22Rv1 (cell line): ENCODE measurements around the gene MIPEP.
A peak's percentile ranks its signal among the peaks of the same experiment; 100 is the strongest.
"Not testable (repeated sequence)": the region's sequence is repeated elsewhere in the genome, so short reads cannot be mapped to it uniquely, and the experiment has no call there.

Experiments
- H3K27ac ChIP-seq: fragments of 450-650 bp; 2 replicates; pipeline ENCODE4 v1.5.1; 2017
- CTCF ChIP-seq: fragments of 450-650 bp; IDR thresholded peaks from 2 replicates; pipeline ENCODE4 v1.5.1; 2017; ENCODE audit warnings: mild to moderate bottlenecking
- ZFX ChIP-seq: fragments of 450-650 bp; IDR thresholded peaks from 2 replicates; pipeline ENCODE4 v1.6.1; 2017; ENCODE audit warnings: antibody characterized with exemption, borderline replicate concordance

Gene MIPEP

GRCh38 chr13:23763318-23763717, 125.9 kb downstream of the MIPEP start:
- no peak for TF ChIP-seq ZFX
- TF ChIP-seq CTCF = no peak
- no peak overlapping the region for H3K27ac ChIP-seq

GRCh38 chr13:23761760-23762159, 127.4 kb downstream of the MIPEP start:
- H3K27ac ChIP-seq = not testable (repeated sequence)

DNA sequence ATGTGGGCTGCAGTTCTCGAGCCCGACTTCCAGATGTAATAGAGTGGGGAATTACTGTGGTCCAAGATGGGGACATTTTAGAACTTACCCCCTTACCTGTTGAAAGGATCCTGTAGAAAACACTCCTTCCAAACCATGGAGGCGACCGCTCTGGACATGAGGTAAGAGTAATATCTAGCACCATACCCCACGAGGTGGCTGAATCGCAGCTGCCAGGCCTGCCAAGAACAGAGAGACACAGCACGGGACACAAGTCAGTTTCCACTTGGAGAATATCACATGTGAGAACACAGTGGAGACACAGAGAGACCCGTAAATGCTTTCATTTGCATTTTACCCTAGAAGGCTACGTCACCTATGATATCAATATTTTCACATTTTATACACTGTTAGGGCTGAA, 129.2 kb downstream of the MIPEP start:
- H3K27ac ChIP-seq = no peak overlapping the region
- TF ChIP-seq CTCF = no peak
- TF ChIP-seq ZFX = no peak

DNA sequence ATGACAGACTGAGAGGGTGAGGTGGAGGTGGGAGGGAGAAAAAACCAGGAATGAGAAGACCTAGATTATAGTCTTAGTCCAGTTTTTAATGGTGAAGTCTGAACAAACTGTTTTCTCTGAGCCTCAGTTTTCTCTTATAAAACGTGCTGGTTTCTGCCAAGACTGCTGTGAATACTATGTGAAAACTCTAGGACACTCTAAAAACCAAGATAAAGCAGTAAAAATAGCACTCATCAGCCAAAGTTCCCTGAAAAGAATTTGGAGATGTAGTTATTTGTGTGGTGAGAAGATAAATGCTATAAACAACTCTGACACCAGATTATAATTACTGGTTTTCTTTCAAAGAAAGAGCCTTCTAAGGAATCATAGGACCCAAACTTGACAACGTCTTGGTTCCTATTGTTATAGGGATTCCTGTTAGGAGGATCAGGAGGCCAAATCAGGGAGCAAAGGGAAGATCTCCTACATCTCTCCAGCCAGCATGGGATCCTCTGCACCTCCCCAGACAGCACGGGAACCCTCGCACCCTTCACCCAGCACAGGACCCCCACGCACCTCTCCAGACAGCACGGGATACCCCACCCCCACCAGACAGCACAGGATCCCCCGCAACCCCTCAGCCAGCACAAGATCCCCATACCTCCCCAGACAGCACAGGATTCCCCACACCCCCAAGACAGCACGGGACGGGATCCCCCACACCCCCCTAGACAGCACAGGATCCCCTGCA, 130.2 kb downstream of the MIPEP start:
- H3K27ac ChIP-seq = no peak overlapping the region
- TF ChIP-seq ZFX (no peak), CTCF (no peak)

- no peak for TF ChIP-seq ZFX
- TF ChIP-seq CTCF = no peak
- H3K27ac ChIP-seq = no peak overlapping the region
Observed at GRCh38 chr13:23754997-23755396, 134.2 kb downstream of the MIPEP start.

GRCh38 chr13:23754506-23754905, 134.7 kb downstream of the MIPEP start:
- no peak for TF ChIP-seq CTCF
- TF ChIP-seq ZFX = no peak
- no peak overlapping the region for H3K27ac ChIP-seq

GRCh38 chr13:23753458-23753857, 135.7 kb downstream of the MIPEP start:
- TF ChIP-seq ZFX = no peak
- no peak for TF ChIP-seq CTCF
- peak overlapping the region; percentile 32 for H3K27ac ChIP-seq
